ENCODE results near the gene SLC6A13.
"Not testable (repeated sequence)": the region's sequence is repeated elsewhere in the genome, so short reads cannot be mapped to it uniquely, and the experiment has no call there.

The SLC6A13 gene

DNA sequence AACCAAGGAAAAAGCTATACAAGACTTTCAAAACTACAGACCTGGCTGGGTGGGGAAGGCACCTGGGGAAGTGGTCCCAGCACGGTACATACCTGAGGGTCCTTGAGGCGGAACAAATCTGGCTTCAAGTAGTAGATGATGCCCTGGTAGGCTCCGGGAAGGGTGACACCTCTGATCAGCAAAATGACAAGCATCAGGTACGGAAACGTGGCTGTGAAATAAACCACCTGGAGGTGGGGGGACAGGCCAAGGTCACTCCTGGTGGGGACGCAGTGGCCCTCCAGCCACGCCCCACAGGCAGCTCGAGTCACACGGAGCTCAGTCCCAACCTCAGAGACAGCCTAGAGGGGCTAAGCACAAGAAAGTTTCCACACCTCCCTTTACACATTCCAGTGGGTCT, 63.9 kb downstream of the SLC6A13 start:
- no peak for DNase-seq

DNA sequence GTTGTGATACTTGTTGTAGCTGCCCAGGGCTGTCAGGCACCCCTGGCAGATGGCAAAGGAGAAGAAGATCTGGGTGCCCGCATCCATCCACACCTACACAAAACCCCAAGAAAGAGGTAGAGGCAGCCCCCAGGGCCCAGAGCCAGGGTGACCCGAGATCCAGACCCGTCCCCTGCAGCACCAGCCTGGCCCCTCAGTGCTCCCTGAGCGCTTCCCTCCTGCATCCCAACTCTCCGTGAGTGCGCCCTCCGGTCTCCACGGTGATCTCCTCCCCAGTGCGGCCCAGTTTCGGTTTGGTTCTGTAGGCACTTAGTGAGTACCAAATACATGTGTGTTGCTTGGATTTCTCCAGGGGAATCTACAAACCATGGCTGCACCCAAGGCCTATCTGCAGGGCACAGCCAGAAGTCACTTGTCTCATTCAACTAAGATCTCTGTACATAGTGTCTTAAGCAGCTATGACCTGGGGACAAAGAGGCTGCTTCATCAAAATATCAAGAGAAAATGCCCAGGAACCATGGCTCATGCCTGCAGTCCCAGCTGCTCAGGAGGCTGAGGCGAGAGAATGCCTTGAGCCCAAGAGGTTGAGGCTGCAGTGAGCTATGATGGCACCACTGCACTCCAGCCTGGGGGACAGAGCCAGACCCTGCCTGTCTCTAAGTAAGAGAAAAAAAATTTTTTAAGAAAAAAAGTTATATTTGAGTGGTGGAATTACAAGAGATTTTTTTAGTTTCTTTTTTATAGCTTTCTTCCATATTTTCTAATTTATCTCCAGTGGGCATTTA, 64.5 kb downstream of the SLC6A13 start:
- DNase-seq = no peak

DNA sequence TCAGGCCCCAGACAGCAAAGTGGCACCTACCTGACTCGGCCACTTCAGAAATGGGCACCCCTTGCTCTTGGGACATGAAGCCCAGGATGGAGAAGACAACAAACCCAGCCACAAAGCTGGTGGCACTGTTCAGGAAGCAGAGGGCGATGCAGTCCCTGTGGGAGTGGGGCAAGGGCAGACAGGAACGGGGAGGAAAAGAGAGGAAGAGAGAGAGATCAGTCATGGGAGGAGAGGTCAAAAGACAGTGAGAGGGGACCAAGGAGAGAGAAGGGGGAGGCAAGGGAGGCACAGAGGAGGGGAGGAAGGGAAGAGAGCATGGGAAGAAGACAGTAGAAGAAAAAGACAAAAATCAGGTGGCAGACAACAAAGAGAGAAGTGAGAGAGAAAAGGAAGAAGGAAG, 65.3 kb downstream of the SLC6A13 start:
- no peak for DNase-seq

DNA sequence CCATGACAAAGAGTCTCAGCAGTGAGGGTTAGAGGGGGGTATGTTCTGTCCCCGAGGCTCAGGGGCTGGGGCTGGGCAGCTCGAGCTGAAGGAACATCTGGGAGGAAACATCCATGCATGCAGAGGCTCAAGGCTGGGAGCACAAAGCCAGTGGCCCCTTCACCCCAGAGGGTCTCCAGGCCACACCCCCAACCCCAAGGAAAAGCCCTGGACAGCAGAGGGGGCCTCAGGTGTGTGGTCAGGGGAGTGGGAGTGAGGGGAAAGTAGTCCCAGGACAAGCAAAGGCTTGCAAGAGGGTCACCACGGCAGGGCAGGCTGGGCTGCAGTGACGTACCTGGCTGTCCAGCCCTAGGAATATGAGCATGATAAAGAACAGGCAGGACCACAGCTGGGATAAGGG, 66.2 kb downstream of the SLC6A13 start:
- DNase-seq = no peak

DNA sequence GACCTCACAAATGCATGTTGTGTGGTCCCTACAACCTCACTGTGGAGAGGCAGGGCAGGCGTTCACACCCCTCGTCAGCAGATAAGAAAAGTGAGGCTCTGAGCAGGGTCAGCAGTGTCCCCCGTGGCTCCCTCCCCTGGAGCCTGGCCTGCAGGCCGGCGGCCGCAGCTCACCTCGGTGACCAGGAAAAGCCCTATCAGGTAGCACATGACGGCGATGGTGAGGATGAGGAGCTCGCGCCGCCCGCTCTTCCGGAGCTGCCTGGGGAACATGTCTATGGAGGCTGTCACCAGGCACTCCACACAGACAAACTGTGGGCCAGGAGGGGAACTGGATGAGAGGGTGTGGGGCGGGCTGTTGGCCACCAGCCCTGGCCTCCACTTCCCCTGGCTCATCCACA, 66.7 kb downstream of the SLC6A13 start:
- DNase-seq = no peak

DNA sequence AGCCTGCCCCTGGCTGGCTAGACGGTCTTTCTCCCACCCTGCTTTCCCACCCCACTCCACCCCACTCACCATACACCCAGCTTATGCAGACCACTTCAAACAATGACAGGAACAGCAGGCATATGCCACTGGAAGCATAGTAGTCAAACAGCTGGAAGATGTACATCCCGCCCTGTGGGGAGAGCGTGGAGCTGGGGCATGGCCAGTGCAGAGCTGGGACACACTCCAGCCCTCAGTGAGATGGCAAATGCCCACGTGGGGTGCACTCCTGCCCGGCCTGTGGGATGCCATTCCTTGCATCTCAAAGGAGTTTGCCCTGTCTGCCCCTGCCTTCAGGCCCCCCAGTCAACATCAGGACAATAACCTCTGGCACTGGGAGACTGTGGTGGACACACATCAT, 67.5 kb downstream of the SLC6A13 start:
- DNase-seq = peak in 2 of 56 donors; percentile 17 to 18

DNA sequence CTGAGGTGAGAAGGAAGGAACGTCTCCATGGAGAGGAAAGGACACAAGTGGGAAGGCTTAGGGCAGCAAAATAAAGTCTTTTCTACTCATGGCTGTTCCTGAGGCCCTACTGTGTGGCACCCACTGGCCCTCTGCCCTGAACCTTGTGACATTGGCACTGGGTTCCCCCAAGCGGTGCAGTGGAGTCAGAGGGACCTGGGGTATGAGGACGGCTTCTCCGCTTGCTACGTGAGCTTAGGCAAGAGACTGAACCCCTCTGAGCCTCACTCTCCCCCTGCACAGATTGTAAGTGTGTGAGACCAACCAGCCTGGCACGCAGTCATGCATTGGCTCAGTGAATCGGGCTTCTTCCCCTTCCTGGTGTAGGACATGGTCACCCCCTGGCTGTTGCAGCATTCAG, 68.4 kb downstream of the SLC6A13 start:
- no peak for DNase-seq

DNA sequence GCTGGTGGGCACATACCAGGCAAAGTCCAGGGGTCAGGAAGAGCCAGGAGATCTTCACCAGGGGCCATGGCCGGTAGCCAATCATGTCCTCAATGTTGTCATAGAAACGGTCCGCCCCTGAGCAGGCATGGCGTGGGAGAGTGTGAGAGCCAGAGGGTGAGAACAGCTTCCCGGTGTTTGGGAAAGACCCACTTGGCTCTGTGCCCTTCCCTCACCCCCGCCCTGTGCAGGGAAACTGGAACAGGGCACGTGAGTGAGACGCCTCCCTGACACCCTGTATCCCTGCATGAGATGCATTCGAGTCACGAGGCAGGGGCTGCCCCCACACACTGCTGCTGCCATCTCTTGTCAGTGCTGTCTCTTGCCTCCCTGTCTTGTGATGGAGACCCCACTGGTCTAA, 69.4 kb downstream of the SLC6A13 start:
- peak in 27 of 56 donors; percentile 12 to 82 (median 31) for DNase-seq

DNA sequence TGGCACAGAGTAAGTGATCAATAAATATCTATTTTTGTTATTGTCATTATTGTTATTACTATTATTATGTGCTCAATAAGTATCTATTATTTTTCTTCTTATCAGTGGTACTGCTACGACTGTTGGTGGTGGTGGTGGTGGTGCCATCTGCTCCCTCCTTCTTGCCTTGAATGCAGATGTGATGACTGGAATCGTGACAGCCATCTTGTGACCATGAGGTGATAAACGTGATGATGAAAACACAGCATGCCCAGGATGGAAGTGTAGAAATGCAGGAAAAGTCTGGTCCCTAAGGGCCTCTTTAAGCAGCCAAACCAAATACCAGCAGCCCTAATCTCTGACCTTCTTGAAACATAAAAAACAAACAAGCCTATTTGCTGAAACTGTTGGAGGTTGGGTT, 71.1 kb downstream of the SLC6A13 start:
- DNase-seq = no peak

DNA sequence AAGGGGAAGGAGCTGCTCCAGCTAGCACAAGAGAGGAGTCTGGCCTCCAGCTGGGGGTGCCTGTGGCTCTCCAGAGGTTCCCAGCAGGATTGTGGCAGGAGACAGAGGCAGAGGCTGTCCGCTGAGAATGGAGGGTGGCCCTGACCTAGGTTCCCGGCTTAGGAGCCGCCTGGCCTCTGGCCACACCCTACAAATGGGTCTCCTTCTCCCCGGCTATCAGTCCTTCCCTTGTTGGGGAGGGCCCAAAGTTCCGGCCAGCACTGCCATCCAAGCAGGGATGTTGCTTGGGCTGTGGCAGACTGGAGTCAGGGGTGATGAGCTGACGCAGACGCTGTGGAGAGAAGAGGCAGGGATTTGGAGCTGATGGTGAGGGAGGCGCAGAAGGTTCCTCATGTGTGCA, 71.8 kb downstream of the SLC6A13 start:
- no peak for DNase-seq

DNA sequence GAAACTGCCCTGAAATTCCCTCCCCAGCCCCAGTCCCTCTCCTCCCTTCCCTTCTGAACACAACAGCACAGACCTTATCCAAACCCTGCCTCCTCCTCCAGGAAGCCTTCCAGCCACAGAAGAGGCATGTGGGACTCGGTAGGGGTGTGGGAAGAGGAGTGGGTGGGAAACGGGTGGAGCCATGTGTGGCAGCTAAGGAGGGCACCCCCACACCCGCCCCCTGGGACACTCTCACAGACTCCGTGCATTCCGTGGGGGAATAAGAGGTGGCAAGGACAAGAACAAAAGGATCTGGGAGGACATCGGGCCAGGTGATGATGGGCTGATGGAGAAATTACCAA, 73.0 kb downstream of the SLC6A13 start:
- DNase-seq = no peak

DNA sequence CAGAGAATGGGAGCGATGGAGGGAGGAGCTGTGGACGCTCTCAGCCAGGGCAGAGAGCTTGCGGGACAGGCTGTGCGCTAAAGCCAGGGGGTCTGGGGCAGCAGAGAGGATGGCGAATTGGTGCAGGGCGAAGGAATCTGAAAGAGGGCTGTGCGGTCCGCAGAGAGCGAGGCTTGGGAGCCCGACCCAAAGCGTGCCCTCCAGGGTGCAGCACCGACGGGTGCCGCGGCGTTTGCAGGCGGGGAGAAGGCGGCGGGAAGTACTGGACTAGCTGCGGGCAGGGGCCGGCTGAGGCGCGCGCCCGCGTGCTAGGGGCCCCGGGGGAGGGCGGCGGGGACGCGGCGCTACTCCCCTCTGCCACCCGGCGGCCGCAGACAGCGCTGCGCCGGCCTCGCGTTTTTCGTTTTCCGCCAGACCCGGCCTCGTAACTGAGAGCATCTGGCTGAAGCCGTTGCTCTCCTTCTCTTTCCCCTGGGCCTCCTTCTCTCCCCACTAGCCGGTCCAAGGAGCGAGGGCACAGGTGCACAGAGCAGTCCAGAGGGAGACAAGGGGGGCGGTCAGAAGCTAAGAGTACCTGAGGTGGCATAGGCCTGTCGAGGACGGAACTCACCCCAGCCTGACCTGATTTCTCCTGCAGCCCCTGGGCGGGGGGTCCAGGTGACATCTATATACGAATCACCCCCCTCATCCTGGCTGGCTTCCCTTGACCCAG, 73.6 kb downstream of the SLC6A13 start:
- peak in 46 of 56 donors; percentile 17 to 77 (median 53) for DNase-seq

DNA sequence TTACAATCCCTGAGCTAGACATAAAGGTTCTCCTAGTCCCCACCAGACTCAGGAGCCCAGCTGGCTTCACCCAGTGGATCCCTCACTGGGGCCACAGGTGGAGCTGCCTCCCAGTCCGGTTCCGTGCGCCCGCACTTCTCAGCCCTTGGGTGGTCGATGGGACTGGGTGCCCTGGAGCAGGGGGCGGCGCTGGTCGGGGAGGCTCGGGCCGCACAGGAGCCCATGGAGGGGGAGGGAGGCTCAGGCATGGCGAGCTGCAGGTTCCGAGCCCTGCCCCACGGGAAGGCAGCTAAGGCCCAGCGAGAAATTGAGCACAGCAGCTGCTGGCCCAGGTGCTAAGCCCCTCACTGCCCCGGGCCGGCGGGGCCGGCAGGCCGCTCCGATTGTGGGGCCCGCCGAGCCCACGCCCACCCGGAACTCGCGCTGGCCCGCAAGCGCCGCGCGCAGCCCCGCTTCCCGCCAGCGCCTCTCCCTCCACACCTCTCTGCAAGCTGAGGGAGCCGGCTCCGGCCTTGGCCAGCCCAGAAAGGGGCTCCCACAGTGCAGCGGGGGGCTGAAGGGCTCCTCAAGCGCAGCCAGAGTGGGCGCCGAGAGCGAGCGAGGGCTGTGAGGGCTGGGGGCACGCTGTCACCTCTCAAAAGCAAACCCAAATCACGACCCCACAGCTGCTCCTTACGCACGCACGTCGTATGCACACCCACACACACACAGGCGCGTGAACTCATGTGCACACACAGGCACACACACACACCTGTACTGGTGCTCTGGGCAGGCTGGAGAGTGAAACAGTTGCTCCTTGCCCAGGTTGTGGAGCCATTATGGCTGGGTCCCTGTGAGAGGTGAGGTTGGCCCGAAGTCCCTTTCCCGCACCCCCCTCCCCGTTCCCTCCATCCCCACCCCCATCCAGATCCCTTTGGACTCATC, 74.4 kb downstream of the SLC6A13 start:
- DNase-seq = not testable (repeated sequence)

DNA sequence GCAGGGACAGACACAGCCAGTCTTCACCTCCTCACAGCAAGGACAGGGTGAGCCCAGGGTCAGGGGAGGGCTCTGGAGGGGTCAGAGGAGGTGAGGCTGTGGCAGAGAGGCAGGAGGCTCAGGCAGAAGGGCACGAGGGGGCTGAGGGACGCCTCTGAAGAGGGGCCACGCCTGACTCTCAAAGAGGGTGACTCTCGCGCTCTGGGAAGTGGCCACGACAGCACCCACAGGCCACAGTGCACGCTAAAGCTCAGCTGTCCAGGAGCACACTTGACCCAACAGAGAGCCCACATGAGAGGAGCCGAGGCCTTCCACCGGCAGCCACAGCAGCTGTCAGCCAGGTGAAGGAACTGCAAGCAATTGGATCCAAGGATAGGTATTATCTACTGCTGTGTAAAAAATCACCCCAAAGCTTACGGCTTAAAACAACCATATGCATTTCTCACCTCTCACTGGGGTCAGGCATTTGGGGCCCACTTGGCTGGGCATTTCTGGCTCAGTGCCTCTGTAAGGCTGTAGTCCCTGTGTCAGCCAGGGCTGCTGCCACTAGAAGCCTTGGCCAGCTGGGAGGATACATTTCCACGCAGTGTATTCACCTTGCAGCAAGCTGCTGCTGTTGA, 76.5 kb downstream of the SLC6A13 start:
- DNase-seq = no peak

DNA sequence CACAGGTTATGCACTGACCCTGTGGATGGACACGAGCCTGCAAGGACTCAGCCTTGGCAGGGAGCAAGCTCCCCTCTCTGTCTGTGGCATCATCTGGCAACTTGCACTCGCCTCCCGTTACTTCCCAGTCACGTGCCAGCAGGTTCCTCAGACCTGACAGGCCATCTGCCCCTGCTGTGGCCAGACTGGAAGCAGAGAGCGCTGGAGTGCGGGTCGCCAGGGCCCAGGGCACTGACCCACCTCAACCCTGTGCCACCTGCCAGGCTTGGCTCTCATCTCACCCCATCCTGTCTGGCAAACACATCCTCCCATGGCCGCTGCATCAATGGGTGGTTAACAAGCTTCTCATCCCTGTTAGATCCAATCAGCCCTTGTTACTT, 77.1 kb downstream of the SLC6A13 start:
- DNase-seq = no peak

DNA sequence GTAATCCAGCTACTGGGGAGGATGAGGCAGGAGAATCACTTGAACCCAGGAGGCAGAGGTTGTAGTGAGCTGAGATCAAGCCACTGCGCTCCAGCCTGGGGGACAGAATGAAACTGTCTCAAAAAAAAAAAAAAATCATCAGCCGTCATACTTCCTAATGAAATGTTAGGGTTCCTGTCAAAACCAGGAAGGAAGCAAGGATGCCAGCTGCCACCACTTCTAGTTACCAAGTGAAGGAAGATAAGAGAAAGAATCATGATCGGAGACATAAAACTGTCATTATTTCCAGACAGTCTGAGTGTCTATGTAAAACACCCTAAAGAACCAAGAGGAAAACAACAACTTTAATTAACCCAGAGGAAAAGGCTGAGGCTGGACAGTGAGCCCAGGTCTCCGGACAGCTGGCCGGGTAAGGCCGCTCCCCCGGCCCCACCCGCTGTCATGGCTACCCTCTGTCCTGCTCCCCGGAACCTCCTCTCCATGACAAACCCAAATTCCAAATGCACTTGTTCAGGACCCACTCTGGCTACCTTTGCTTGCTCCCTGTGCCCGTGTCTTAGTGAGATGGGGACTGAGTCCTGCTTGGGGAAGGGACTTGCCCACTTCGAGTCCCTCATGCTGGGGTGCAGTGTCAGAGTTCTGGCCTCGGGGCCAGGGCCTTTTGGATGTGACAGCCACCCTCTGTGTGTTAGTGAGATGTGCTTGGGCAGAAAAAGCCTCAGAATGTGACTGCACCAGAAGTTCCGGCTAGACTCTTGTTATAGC, 77.6 kb downstream of the SLC6A13 start:
- DNase-seq = no peak

DNA sequence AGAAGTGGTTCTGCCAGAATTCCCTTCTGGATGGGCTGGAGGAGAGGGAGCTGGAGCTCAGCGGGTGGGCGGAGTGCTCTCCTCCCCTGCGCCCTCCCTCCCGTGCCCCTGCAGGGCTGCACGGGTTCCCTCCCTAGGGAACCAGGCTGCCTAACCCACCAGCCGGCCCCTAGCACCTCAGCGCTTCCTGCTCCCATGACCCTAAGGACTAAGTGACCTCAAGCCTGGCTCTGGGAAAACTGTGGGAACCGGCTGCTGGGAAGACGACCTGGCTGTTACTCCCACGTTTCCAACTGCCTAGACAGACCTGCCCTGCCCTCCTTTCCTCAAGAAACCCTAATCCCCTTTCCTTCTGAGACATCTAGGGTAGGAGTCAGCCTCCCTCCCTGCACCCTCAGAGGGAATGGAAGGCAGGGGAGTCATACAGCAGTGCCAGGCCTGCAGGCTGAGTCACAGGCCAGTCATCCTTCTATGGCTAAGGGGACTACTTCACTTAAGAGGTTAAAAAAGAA, 80.2 kb downstream of the SLC6A13 start:
- DNase-seq = no peak

DNA sequence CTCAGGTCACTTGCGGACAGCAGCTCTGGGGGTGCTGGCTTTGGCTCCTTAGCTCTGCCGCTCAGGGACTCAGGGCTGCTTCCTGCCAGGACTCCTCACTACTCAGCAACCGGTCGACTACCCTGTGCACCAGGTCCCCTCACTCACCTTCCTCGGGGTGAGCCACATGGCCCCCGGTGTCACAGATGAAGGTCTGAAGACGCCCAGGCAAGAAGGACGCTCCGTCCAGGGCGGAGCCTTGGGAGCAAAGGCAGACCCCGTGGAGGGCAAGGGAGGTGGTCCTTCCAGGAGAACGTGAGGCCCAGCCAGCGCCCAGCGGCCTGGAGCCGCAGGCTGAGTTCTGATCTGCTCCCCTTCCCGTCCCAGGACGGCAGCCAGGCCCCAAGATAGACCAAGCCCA, 80.7 kb downstream of the SLC6A13 start:
- DNase-seq = no peak

DNA sequence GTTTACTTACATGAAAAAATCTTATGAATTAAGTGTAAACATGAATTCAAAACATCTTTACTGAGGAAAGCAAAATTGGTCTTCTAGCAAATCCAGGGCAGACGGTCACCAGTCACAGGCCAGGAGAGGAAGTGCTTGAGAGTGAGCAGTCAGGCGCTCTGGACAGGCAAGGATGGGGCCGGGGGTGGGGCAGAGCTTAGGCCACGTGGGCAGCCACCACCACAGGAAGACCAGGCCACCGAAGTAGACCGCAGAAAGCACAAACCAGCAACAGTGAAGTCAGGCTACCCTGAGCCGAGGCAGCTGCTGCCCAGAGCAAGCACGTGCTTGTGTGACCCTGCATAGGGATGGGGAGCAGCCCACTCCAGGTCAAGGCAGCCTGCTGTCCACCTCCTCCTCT, 82.2 kb downstream of the SLC6A13 start:
- peak in 14 of 56 donors; percentile 7 to 56 (median 26) for DNase-seq

DNA sequence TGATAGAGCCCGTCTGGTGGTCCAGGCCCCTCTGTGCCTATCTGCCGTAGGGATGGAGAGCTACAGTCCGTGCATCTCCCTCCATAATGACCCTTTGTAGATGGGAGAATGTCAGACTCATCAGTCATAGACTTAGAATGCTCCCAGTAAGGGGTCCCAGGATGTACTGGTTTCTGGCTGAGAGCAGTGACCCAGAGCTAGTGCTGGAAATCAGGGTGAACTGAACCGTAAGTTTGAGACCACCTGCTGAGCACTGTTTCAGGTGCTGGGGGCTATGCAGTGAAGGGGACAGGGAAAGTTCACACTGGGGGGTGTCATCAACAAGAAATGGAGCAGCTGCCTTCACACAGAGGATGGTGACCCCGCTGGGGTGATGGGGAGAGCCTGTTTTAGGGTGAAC, 82.8 kb downstream of the SLC6A13 start:
- DNase-seq = no peak

Data from nucleus accumbens (tissue), 56 donors.